ENCODE measurements around the gene CPNE6.
"Not testable (repeated sequence)": the region's sequence is repeated elsewhere in the genome, so short reads cannot be mapped to it uniquely, and the experiment has no call there.

CPNE6 gene

DNA sequence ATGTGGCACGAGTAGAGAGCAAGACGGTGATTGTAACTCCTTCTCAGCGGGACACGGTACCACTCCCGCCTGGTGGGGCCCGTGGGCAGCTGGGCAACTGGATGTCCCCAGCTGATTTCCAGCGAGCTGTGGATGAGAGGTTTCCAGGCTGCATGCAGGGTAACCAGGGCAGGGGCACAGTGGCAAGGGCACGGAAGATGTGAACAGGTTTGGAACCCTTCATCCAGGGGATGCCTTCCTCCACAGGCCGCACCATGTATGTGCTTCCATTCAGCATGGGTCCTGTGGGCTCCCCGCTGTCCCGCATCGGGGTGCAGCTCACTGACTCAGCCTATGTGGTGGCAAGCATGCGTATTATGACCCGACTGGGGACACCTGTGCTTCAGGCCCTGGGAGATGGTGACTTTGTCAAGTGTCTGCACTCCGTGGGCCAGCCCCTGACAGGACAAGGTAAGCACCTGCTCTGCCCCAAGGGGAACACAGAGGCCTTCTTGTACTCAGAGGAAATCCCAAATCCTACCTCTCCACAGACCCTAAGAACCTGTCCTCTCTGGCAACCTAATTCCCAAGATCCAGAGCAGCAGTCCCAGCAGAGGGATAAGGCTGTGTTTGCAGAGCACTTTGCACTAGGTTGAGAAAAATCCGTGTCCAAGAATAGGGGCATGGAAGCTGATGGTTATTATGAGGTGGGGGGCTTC is 27.0 kb downstream of the CPNE6 start:
- Histone ChIP-seq H3K9me3 (ENCODE audit: control insufficient read depth in 2 of 2, low read length in 2 of 2) (no peaks in the 10 kb centered on the region), H3K4me1 (ENCODE audit: control insufficient read depth, insufficient read depth, low read length) (peaks cover 16% of the 10 kb centered on the region), H3K36me3 (ENCODE audit: control insufficient read depth in 2 of 2, insufficient read depth in 2 of 2, low read length in 2 of 2) (peaks cover 0 to 2% of the 10 kb centered on the region in 2 donors), H3K27me3 (ENCODE audit: control insufficient read depth in 1 of 2, insufficient read depth in 2 of 2, low read length in 2 of 2) (no peaks in the 10 kb centered on the region), H3K27ac (ENCODE audit: low read length) (no peak overlapping the region), H3K4me3 (ENCODE audit: low read length in 2 of 2) (no peak overlapping the region), H3K9ac (ENCODE audit: low read length in 2 of 2) (no peak overlapping the region)

DNA sequence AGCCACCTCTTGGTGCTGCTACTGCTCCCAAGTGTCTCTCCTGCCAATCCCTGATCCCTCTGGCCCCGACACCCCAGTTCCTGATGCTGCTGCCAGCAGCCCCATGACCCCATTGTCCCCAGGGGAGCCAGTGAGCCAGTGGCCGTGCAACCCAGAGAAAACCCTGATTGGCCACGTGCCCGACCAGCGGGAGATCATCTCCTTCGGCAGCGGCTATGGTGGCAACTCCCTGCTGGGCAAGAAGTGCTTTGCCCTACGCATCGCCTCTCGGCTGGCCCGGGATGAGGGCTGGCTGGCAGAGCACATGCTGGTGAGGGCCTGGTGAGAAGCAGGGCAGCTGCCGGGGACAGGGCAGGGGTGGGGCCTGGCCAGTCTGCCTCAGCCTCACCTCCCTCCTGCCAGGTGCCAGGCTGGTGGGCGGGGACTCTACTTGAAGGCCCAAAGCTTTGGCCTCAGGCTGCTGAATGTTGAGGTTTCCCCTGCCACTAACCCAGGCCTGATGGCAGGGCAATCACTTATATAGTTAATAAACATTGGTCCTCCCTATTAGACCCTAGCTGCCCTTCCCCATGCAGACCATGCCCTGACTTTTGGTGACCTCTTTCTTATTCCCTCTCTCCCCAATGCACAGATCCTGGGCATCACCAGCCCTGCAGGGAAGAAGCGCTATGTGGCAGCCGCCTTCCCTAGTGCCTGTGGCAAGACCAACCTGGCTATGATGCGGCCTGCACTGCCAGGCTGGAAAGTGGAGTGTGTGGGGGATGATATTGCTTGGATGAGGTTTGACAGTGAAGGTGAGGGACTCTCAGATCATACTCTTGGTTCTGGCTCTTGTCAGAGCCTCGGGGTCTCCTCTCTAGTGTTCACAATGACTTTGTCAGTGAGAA is 27.8 kb downstream of the CPNE6 start:
- Histone ChIP-seq H3K36me3 (ENCODE audit: control insufficient read depth in 2 of 2, insufficient read depth in 2 of 2, low read length in 2 of 2) (peaks cover 0 to 2% of the 10 kb centered on the region in 2 donors), H3K27ac (ENCODE audit: low read length) (no peak overlapping the region)

DNA sequence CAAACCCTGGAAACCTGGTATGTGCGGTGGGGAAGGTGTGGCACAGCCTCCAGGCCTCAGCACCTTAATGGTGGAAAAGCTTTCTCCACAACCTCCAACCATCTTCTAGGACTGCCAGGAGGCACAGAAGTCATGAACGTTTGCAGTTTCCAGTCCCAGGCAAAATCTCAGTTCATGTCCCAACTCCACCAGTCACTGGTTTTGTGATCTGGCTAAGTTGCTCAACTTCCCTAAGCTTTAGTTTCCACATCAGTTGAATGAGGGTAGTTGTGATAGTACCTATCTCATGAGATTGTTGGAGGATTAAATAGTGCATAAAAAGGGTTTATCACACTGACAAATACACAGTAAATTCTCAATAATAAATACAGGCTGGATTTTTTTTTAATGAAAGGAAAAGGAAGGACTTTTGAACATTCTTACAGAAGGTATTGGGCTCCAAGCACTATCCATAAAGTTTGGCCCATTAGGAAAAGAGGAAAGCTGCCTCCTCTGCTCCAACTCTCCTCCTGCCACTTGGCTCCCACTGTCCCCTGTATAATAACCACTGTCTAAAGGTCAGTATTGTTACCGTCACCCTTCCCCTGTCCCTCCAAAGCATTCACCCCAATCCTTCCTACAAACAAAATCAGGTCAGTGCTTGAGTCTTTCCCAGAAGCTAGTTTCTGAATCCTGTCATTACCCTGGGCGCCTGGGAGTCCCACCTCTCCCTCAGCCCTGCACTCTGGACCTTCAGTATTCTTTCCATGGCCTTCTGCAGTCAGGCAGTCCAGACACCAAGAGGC is 29.0 kb downstream of the CPNE6 start:
- Histone ChIP-seq H3K9me3 (ENCODE audit: control insufficient read depth in 2 of 2, low read length in 2 of 2) (no peaks in the 10 kb centered on the region), H3K4me3 (ENCODE audit: low read length in 2 of 2) (no peak overlapping the region), H3K9ac (ENCODE audit: low read length in 2 of 2) (no peak overlapping the region), H3K4me1 (ENCODE audit: control insufficient read depth, insufficient read depth, low read length) (peaks cover 1% of the 10 kb centered on the region), H3K27me3 (ENCODE audit: control insufficient read depth in 1 of 2, insufficient read depth in 2 of 2, low read length in 2 of 2) (no peaks in the 10 kb centered on the region), H3K36me3 (ENCODE audit: control insufficient read depth in 2 of 2, insufficient read depth in 2 of 2, low read length in 2 of 2) (peaks cover 0 to 2% of the 10 kb centered on the region in 2 donors), H3K27ac (ENCODE audit: low read length) (no peak overlapping the region)

More for the DNA sequence above, 27.8 kb downstream of the CPNE6 start:
- Histone ChIP-seq H3K9ac (ENCODE audit: low read length in 2 of 2) (no peak overlapping the region), H3K4me3 (ENCODE audit: low read length in 2 of 2) (no peak overlapping the region), H3K9me3 (ENCODE audit: control insufficient read depth in 2 of 2, low read length in 2 of 2) (no peaks in the 10 kb centered on the region), H3K4me1 (ENCODE audit: control insufficient read depth, insufficient read depth, low read length) (peaks cover 10% of the 10 kb centered on the region), H3K27me3 (ENCODE audit: control insufficient read depth in 1 of 2, insufficient read depth in 2 of 2, low read length in 2 of 2) (no peaks in the 10 kb centered on the region)

DNA sequence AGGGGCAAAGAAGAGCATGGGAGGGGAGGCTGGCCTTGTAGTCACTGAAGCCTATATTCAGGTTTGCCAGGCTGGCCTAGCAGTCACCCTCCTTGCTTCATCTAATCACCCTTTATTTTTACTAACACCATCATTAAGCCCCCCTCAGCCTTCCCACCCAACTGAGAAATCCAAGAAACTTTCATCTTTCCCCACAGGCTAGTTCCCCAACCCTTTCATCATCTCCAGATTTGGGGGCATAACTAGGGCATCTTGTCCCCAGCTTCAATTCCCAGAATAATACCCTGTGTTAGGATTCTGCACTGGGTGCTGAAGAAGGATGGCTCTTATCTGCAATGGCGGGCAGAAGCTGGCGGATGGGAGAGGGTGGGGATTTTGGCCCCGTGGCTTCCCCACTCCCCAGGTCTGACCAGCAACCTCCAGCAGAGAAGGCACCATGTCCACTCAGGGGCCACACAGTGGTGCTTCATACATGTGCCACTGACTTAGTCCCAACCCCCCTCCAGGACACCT is 29.7 kb downstream of the CPNE6 start:
- Histone ChIP-seq H3K4me1 (ENCODE audit: control insufficient read depth, insufficient read depth, low read length) (no peaks in the 10 kb centered on the region), H3K4me3 (ENCODE audit: low read length in 2 of 2) (no peak overlapping the region), H3K27ac (ENCODE audit: low read length) (no peak overlapping the region), H3K9me3 (ENCODE audit: control insufficient read depth in 2 of 2, low read length in 2 of 2) (no peaks in the 10 kb centered on the region), H3K36me3 (ENCODE audit: control insufficient read depth in 2 of 2, insufficient read depth in 2 of 2, low read length in 2 of 2) (peaks cover 0 to 2% of the 10 kb centered on the region in 2 donors), H3K27me3 (ENCODE audit: control insufficient read depth in 1 of 2, insufficient read depth in 2 of 2, low read length in 2 of 2) (no peaks in the 10 kb centered on the region), H3K9ac (ENCODE audit: low read length in 2 of 2) (no peak overlapping the region)

DNA sequence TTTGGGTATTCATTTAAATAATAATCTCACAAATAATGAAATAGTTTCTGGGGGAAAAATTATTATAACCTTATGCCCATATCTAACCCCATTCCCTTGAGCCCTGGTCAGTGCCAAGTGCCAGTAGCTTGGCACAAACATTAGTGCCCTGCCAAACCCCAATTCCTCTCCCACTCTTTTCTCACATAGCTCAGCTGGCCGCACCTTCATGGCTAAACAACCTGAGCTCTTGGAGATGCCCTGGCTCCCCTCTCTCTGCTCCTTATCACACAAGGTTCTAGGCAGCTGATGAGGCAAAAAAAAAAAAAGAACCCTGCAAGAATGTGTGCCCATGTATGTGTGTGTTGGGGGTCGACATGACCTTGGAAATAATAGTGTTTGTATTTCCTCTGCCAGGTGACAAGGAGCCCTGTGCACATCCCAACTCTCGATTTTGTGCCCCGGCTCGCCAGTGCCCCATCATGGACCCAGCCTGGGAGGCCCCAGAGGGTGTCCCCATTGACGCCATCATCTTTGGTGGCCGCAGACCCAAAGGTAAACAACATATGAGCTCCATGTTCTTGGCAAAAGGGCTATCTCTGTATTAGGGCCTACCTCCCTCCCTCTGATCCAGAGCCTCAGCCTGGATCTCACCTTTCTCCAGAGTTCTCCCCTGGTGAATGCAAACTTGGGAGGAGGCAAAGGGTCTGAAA is 31.1 kb downstream of the CPNE6 start:
- Histone ChIP-seq H3K4me1 (ENCODE audit: control insufficient read depth, insufficient read depth, low read length) (no peaks in the 10 kb centered on the region), H3K36me3 (ENCODE audit: control insufficient read depth in 2 of 2, insufficient read depth in 2 of 2, low read length in 2 of 2) (peaks cover 0 to 2% of the 10 kb centered on the region in 2 donors), H3K27me3 (ENCODE audit: control insufficient read depth in 1 of 2, insufficient read depth in 2 of 2, low read length in 2 of 2) (no peaks in the 10 kb centered on the region), H3K4me3 (ENCODE audit: low read length in 2 of 2) (no peak overlapping the region), H3K9me3 (ENCODE audit: control insufficient read depth in 2 of 2, low read length in 2 of 2) (no peaks in the 10 kb centered on the region), H3K9ac (ENCODE audit: low read length in 2 of 2) (no peak overlapping the region), H3K27ac (ENCODE audit: low read length) (no peak overlapping the region)

- H3K9ac ChIP-seq (ENCODE audit: low read length in 2 of 2): no peak overlapping the region
- H3K27ac ChIP-seq (ENCODE audit: low read length): no peak overlapping the region
- no peaks in the 10 kb centered on the region for H3K9me3 ChIP-seq (ENCODE audit: control insufficient read depth in 2 of 2, low read length in 2 of 2)
- H3K4me3 ChIP-seq (ENCODE audit: low read length in 2 of 2): no peak overlapping the region
- no peaks in the 10 kb centered on the region for H3K27me3 ChIP-seq (ENCODE audit: control insufficient read depth in 1 of 2, insufficient read depth in 2 of 2, low read length in 2 of 2)
- peaks cover 0 to 2% of the 10 kb centered on the region in 2 donors for H3K36me3 ChIP-seq (ENCODE audit: control insufficient read depth in 2 of 2, insufficient read depth in 2 of 2, low read length in 2 of 2)
- no peaks in the 10 kb centered on the region for H3K4me1 ChIP-seq (ENCODE audit: control insufficient read depth, insufficient read depth, low read length)
Measured at GRCh38 chr14:24103451-24103850, 32.1 kb downstream of the CPNE6 start.

GRCh38 chr14:24105609-24106239 is 34.4 kb downstream of the CPNE6 start:
- not testable (repeated sequence) for H3K9ac ChIP-seq (ENCODE audit: low read length in 2 of 2); H3K27ac ChIP-seq (ENCODE audit: low read length); H3K27me3 ChIP-seq (ENCODE audit: control insufficient read depth in 1 of 2, insufficient read depth in 2 of 2, low read length in 2 of 2)

DNA sequence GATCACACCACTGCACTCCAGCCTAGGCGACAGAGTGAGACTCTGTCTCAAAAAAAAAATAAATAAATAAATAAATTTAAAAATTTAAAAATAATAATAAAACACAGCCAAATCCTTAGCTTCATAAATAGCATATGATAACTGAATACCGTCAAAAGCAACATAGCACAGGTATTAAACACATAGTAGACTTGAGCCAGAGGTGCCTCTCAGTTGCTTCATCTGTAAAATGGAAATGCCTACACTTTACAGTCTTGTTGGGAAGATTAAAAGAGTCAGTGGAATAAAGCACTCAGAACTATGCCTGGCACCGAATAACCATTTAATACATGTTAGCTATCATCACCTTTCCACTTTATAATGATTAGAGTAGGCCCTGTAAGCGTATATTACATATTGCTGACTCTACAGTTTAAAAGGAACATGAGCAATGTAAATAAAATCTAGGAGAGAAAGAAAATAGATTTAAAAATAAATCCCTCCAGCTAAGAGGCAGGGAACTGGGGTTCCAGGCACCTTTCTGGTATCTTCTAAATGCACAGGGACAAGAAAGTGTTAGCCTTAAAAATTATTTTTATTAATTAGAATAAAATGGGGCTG is 35.4 kb downstream of the CPNE6 start:
- Histone ChIP-seq H3K27me3 (ENCODE audit: control insufficient read depth in 1 of 2, insufficient read depth in 2 of 2, low read length in 2 of 2) (no peaks in the 10 kb centered on the region), H3K9ac (ENCODE audit: low read length in 2 of 2) (no peak overlapping the region), H3K4me3 (ENCODE audit: low read length in 2 of 2) (no peak overlapping the region), H3K36me3 (ENCODE audit: control insufficient read depth in 2 of 2, insufficient read depth in 2 of 2, low read length in 2 of 2) (no peaks in the 10 kb centered on the region), H3K9me3 (ENCODE audit: control insufficient read depth in 2 of 2, low read length in 2 of 2) (no peaks in the 10 kb centered on the region), H3K4me1 (ENCODE audit: control insufficient read depth, insufficient read depth, low read length) (peaks cover 5% of the 10 kb centered on the region), H3K27ac (ENCODE audit: low read length) (no peak overlapping the region)

More at GRCh38 chr14:24105609-24106239, 34.4 kb downstream of the CPNE6 start:
- not testable (repeated sequence) for H3K36me3 ChIP-seq (ENCODE audit: control insufficient read depth in 2 of 2, insufficient read depth in 2 of 2, low read length in 2 of 2); H3K9me3 ChIP-seq (ENCODE audit: control insufficient read depth in 2 of 2, low read length in 2 of 2); H3K4me3 ChIP-seq (ENCODE audit: low read length in 2 of 2); H3K4me1 ChIP-seq (ENCODE audit: control insufficient read depth, insufficient read depth, low read length)

- Histone ChIP-seq H3K4me3 (ENCODE audit: low read length in 2 of 2) (no peak overlapping the region), H3K36me3 (ENCODE audit: control insufficient read depth in 2 of 2, insufficient read depth in 2 of 2, low read length in 2 of 2) (no peaks in the 10 kb centered on the region), H3K4me1 (ENCODE audit: control insufficient read depth, insufficient read depth, low read length) (peaks cover 5% of the 10 kb centered on the region), H3K9me3 (ENCODE audit: control insufficient read depth in 2 of 2, low read length in 2 of 2) (no peaks in the 10 kb centered on the region), H3K27me3 (ENCODE audit: control insufficient read depth in 1 of 2, insufficient read depth in 2 of 2, low read length in 2 of 2) (no peaks in the 10 kb centered on the region), H3K27ac (ENCODE audit: low read length) (no peak overlapping the region), H3K9ac (ENCODE audit: low read length in 2 of 2) (peak overlapping the region in 1 of 2 donors; percentile 21)
Measured at GRCh38 chr14:24108336-24108874, 37.0 kb downstream of the CPNE6 start.
